Measurements from ENCODE around the gene DIPK1B.

The DIPK1B gene

GRCh38 chr9:136726118-136726517, 13.7 kb downstream of the DIPK1B start:
- ChIA-PET POLR2A (interaction anchor here (1.0 to 4.0 kb wide), 6 partner anchors 9 to 344 kb away, joined by 3 to 79 read pairs (median 9); partner anchors contain the start of genes DIPK1B and SAPCD2), CTCF (interaction anchor here (0.9 to 1.3 kb wide), 3 partner anchors 10 to 41 kb away, joined by 3 to 5 read pairs (median 5); no protein-coding TSS in a partner anchor)
- Histone ChIP-seq H3K27ac (ENCODE audit: extremely low read depth, low read depth, low read length) (peak overlapping the region; percentile 71), H3K9me3 (ENCODE audit: control insufficient read depth, insufficient read depth, low read depth, low read length) (no peaks in the 10 kb centered on the region), H3K4me1 (ENCODE audit: control insufficient read depth, insufficient read depth, low read length) (no peaks in the 10 kb centered on the region; the same call in 1 of the 2 replicates), H3K4me3 (ENCODE audit: low read depth, low read length) (no peak overlapping the region; the same call in 1 of the 2 replicates), H3K36me3 (ENCODE audit: control insufficient read depth in 2 of 2, insufficient read depth in 1 of 2, low read length in 2 of 2) (peaks cover 0 to 59% of the 10 kb centered on the region in 2 experiments; a peak in 2 of 3 replicates)
- no peak for TF ChIP-seq ZFP3 (tag by site-specific recombination; IDR thresholded peaks at IDR 0.05; ENCODE audit: low read depth)
- no peak for TF ChIP-seq REPIN1 (tag by site-specific recombination; IDR thresholded peaks at IDR 0.05; ENCODE audit: low read depth)
- no peak for TF ChIP-seq WT1 (tag by site-specific recombination; IDR thresholded peaks at IDR 0.05)
- TF ChIP-seq, protein P1, sequence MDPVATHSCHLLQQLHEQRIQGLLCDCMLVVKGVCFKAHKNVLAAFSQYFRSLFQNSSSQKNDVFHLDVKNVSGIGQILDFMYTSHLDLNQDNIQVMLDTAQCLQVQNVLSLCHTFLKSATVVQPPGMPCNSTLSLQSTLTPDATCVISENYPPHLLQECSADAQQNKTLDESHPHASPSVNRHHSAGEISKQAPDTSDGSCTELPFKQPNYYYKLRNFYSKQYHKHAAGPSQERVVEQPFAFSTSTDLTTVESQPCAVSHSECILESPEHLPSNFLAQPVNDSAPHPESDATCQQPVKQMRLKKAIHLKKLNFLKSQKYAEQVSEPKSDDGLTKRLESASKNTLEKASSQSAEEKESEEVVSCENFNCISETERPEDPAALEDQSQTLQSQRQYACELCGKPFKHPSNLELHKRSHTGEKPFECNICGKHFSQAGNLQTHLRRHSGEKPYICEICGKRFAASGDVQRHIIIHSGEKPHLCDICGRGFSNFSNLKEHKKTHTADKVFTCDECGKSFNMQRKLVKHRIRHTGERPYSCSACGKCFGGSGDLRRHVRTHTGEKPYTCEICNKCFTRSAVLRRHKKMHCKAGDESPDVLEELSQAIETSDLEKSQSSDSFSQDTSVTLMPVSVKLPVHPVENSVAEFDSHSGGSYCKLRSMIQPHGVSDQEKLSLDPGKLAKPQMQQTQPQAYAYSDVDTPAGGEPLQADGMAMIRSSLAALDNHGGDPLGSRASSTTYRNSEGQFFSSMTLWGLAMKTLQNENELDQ (tag by site-specific recombination; IDR thresholded peaks at IDR 0.05; ENCODE audit: low read depth) = no peak
- TF ChIP-seq ZNF169 (tag by site-specific recombination; IDR thresholded peaks at IDR 0.05) = no peak
- TF ChIP-seq ZNF600 (tag by site-specific recombination; IDR thresholded peaks at IDR 0.05) = peak; percentile 80
- no peak for TF ChIP-seq ZNF664 (tag by site-specific recombination; IDR thresholded peaks at IDR 0.05)
- TF ChIP-seq ZNF561 (tag by site-specific recombination; IDR thresholded peaks at IDR 0.05; ENCODE audit: borderline replicate concordance) = no peak
- no peak for TF ChIP-seq ZNF626 (tag by site-specific recombination; IDR thresholded peaks at IDR 0.05)
- TF ChIP-seq SCRT1 (tag by site-specific recombination; IDR thresholded peaks at IDR 0.05; ENCODE audit: borderline replicate concordance) = peak; percentile 28; the same call in 1 of the 2 replicates
- TF ChIP-seq ZNF529 (tag by site-specific recombination; IDR thresholded peaks at IDR 0.05; ENCODE audit: insufficient replicate concordance) = no peak
- no peak for TF ChIP-seq KLF17 (tag by site-specific recombination; IDR thresholded peaks at IDR 0.05)
- TF ChIP-seq, protein P2, sequence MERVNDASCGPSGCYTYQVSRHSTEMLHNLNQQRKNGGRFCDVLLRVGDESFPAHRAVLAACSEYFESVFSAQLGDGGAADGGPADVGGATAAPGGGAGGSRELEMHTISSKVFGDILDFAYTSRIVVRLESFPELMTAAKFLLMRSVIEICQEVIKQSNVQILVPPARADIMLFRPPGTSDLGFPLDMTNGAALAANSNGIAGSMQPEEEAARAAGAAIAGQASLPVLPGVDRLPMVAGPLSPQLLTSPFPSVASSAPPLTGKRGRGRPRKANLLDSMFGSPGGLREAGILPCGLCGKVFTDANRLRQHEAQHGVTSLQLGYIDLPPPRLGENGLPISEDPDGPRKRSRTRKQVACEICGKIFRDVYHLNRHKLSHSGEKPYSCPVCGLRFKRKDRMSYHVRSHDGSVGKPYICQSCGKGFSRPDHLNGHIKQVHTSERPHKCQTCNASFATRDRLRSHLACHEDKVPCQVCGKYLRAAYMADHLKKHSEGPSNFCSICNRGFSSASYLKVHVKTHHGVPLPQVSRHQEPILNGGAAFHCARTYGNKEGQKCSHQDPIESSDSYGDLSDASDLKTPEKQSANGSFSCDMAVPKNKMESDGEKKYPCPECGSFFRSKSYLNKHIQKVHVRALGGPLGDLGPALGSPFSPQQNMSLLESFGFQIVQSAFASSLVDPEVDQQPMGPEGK (tag by site-specific recombination; IDR thresholded peaks at IDR 0.05) = no peak
- TF ChIP-seq, protein P3, sequence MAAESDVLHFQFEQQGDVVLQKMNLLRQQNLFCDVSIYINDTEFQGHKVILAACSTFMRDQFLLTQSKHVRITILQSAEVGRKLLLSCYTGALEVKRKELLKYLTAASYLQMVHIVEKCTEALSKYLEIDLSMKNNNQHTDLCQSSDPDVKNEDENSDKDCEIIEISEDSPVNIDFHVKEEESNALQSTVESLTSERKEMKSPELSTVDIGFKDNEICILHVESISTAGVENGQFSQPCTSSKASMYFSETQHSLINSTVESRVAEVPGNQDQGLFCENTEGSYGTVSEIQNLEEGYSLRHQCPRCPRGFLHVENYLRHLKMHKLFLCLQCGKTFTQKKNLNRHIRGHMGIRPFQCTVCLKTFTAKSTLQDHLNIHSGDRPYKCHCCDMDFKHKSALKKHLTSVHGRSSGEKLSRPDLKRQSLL (tag by site-specific recombination; IDR thresholded peaks at IDR 0.05) = no peak
- no peak for TF ChIP-seq ZNF571 (tag by site-specific recombination; IDR thresholded peaks at IDR 0.05)
- no peak for TF ChIP-seq ZBTB8A (tag by site-specific recombination; IDR thresholded peaks at IDR 0.05)
- no peak for TF ChIP-seq GLI2 (tag by site-specific recombination; IDR thresholded peaks at IDR 0.05; ENCODE audit: borderline replicate concordance, low read depth)
- peak; percentile 83 for TF ChIP-seq SCRT2 (tag by site-specific recombination; IDR thresholded peaks at IDR 0.05)
- TF ChIP-seq ZNF175 (tag by site-specific recombination; IDR thresholded peaks at IDR 0.05) = no peak
- TF ChIP-seq PRDM1 (tag by site-specific recombination; IDR thresholded peaks at IDR 0.05) = 0 out of 2 replicates have a peak, but pooled peaks have one; percentile 13
- no peak for TF ChIP-seq ZNF292 (tag by site-specific recombination; IDR thresholded peaks at IDR 0.05; ENCODE audit: borderline replicate concordance, low read depth)
- TF ChIP-seq ZNF155 (tag by site-specific recombination; IDR thresholded peaks at IDR 0.05) = no peak
- no peak for TF ChIP-seq ZNF394 (tag by site-specific recombination; IDR thresholded peaks at IDR 0.05; ENCODE audit: borderline replicate concordance)
- no peak for TF ChIP-seq ZBTB20 (tag by site-specific recombination; IDR thresholded peaks at IDR 0.05)
- TF ChIP-seq YY1 (tag by site-specific recombination; IDR thresholded peaks at IDR 0.05) = no peak
- TF ChIP-seq ZNF391 (tag by site-specific recombination; IDR thresholded peaks at IDR 0.05; ENCODE audit: borderline replicate concordance, low read depth) = no peak

Measured in HEK293 (cell line).